IPS-20b (cell line): Measurements from ENCODE around the gene PIGP.
"Not testable (repeated sequence)": the region's sequence is repeated elsewhere in the genome, so short reads cannot be mapped to it uniquely, and the experiment has no call there.

Experiments
- H3K27ac ChIP-seq: one replicate; pipeline ENCODE4 v1.5.1; 2013; ENCODE audit warnings: low read length
- H3K27me3 ChIP-seq: 2 replicates; pipeline ENCODE4 v1.6.1; 2013; ENCODE audit warnings: mild to moderate bottlenecking, low read length, inconsistent platforms; ENCODE audit not compliant: insufficient read depth
- H3K36me3 ChIP-seq: 2 replicates; pipeline ENCODE4 v1.6.1; 2013; ENCODE audit warnings: low read depth, mild to moderate bottlenecking, inconsistent platforms, low read length, moderate library complexity; ENCODE audit not compliant: insufficient read depth
- H3K4me1 ChIP-seq: 2 replicates; pipeline ENCODE4 v1.6.1; 2013; ENCODE audit warnings: mild to moderate bottlenecking, control low read depth, inconsistent platforms, low read length, moderate library complexity; ENCODE audit not compliant: insufficient read depth
- H3K4me3 ChIP-seq: 2 replicates; pipeline ENCODE4 v1.5.1; 2013; ENCODE audit warnings: mild to moderate bottlenecking, low read length, inconsistent platforms
- H3K9ac ChIP-seq: 2 replicates; pipeline ENCODE4 v1.6.1; 2013; ENCODE audit warnings: low read depth, mild to moderate bottlenecking, inconsistent platforms, low read length, moderate library complexity
- H3K9me3 ChIP-seq: 2 replicates; pipeline ENCODE4 v1.6.1; 2013; ENCODE audit warnings: mild to moderate bottlenecking, low read depth, low read length, inconsistent platforms; ENCODE audit not compliant: insufficient read depth

The PIGP gene

DNA sequence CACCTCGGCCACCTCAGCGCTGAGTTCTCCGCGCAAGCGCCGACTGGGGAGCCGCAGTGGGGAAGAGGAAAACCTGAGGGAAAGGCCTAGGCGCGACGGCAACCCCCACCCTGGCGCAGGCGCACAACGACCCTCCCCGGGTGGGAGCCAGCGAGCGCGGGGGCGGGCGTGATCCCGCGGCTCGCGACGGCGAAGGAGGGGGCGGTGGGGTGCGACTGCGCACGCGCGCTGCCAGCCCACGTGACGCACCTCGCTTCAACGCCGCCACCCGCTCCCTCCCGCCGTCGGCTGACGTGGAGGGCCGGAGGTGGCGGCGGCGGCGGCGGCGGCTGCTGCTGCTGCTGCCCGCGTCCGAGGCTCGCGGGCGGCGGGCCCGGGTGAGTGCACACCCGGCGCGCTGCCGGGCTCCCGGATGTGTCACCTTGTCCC lies at the start of gene PIGP, which contains the start of gene TTC3:
Gene PIGP (minus strand): TSS at position 84 of the 429 bp plus-strand sequence. CDS start 556 bp downstream, outside the sequence.
Gene TTC3 (plus strand): TSS at position 267 of the 429 bp plus-strand sequence. CDS start 14,004 bp downstream, outside the sequence.
- H3K9me3 ChIP-seq: no peaks in the 10 kb centered on the region
- peak within 1 kb of the TSS; percentile 79 for H3K4me3 ChIP-seq
- peak within 1 kb of the TSS; percentile 86 for H3K9ac ChIP-seq
- peaks cover 13% of the 10 kb centered on the region; the same call in 1 of the 2 replicates for H3K4me1 ChIP-seq
- peaks cover 33% of the 10 kb centered on the region for H3K27me3 ChIP-seq
- peak within 1 kb of the TSS; percentile 88 for H3K27ac ChIP-seq
- no peaks in the 10 kb centered on the region for H3K36me3 ChIP-seq

DNA sequence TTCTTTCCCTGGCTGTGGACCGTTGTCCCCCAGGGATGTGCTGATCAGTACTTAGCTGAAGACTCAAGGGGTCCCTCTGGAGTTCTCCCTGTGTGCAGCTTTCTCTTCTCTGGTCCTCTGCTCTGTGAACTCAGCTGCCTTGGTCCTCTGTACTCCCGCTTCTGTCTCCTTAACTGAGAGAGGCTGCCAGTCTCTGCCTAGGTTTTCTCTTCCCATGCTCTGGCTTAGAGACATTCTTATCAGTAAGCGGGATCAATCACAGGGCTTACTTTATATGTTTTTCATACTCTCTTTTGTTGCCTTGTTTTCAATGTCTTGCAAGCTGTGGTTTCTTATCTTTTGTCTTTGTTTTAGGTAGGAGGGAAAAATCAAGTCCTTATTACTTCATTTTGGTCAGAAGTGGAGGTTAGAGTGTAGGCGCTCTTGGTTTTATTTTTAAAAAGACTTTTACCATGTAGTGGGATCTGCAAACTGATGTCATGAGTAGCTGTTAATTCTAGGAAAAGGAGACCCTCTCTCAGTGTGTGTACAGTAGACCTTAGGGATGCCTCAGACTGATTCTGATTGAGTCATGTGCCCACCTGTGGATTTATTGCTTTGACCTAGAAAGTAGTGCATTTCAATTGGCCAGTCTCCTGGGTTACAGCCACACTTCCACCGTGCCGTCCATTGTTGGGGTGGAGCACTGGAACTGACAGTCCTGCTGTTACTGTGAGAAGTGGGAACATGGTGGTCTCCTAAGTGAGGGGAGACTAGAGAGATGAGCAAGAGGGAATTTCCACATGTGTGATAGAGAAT lies 46.7 kb upstream of the PIGP start:
- no peaks in the 10 kb centered on the region for H3K36me3 ChIP-seq

DNA sequence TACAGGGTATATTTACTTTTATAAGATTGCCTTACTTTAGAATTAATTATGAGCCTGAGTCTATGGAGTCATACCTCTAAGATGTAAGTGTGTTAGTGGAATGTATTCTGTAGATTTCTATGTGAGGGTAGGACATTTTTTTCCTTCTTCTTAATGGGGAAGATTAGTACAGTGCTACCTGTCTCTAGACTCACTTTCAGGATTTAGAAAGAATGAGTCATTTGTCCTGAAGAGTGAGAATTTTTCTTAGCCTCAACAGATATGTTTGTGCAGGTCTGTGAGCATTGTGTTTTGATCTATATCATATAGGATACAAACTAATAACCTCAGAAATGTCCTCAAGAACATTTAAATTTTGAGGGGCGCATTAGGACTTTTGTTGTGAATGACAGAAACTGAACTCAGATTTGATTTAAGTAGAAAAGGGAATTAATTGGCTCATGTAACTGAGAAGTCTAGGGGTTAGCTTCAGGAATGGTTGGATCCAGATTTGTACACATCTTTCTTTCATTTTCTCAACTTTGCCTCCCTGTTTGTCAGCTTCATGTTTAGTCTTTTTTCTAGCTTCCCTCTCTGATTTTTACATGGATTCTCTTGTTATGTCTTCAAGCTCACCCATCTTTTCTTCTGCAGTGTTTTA lies 45.4 kb upstream of the PIGP start:
- Histone ChIP-seq H3K9ac (no peak overlapping the region), H3K4me1 (no peaks in the 10 kb centered on the region), H3K9me3 (no peaks in the 10 kb centered on the region), H3K27me3 (no peaks in the 10 kb centered on the region), H3K4me3 (no peak overlapping the region), H3K36me3 (no peaks in the 10 kb centered on the region), H3K27ac (no peak overlapping the region)

More for the DNA sequence above, 46.7 kb upstream of the PIGP start:
- Histone ChIP-seq H3K9ac (no peak overlapping the region), H3K9me3 (no peaks in the 10 kb centered on the region), H3K27me3 (no peaks in the 10 kb centered on the region), H3K4me3 (no peak overlapping the region), H3K4me1 (no peaks in the 10 kb centered on the region), H3K27ac (no peak overlapping the region)

DNA sequence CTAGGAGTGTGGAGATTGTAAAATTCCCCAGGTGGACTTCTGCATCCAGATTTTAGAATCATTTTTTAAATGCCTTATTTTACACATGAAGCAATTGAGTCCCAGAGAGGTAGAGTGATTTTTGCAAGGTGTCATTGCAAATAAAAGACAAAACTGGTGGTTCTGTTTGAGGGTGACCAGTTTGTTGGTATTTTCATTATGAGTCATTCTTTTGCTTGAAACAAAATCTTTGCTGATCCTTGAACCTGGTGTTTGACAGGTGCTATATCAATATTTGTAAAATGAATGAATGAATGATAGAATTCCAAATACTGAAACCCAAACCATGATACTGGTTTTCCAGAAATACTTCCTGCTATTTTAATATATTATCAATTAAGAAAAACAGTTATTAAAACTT lies 44.3 kb upstream of the PIGP start:
- Histone ChIP-seq H3K4me1 (no peaks in the 10 kb centered on the region), H3K4me3 (no peak overlapping the region), H3K27ac (no peak overlapping the region), H3K9ac (no peak overlapping the region), H3K36me3 (no peaks in the 10 kb centered on the region), H3K27me3 (no peaks in the 10 kb centered on the region), H3K9me3 (no peaks in the 10 kb centered on the region)

DNA sequence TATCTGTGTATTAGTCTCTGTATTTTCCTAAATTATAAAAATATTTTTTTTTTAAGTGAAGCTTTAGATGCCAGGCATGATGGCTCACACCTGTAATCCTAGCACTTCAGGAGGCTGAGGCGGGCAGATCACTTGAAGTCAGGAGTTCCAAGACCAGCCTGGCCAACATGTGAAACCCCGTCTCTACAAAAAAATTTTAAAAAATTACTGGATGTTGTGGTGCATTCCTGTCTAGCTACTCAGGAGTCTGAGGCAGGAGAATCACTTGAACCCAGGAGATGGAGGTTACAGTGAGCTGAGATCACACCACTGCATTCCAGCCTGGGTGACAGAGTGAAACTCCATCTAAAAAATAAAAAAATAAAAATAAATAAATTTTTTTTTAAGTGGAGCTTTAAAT lies 43.6 kb upstream of the PIGP start:
- not testable (repeated sequence) for H3K36me3 ChIP-seq, H3K27me3 ChIP-seq, H3K27ac ChIP-seq, H3K9ac ChIP-seq, H3K4me3 ChIP-seq, H3K4me1 ChIP-seq, H3K9me3 ChIP-seq

DNA sequence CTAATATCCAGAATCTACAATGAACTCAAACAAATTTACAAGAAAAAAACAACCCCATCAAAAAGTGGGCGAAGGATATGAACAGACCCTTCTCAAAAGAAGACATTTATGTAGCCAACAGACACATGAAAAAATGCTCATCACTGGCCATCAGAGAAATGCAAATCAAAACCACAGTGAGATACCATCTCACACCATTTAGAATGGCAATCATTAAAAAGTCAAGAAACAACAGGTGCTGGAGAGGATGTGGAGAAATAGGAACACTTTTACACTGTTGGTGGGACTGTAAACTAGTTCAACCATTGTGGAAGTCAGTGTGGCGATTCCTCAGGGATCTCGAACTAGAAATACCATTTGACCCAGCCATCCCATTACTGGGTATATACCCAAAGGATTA lies 41.4 kb upstream of the PIGP start:
- H3K9me3 ChIP-seq, H3K27me3 ChIP-seq, H3K4me3 ChIP-seq, H3K4me1 ChIP-seq, H3K27ac ChIP-seq, H3K36me3 ChIP-seq, H3K9ac ChIP-seq: not testable (repeated sequence)

DNA sequence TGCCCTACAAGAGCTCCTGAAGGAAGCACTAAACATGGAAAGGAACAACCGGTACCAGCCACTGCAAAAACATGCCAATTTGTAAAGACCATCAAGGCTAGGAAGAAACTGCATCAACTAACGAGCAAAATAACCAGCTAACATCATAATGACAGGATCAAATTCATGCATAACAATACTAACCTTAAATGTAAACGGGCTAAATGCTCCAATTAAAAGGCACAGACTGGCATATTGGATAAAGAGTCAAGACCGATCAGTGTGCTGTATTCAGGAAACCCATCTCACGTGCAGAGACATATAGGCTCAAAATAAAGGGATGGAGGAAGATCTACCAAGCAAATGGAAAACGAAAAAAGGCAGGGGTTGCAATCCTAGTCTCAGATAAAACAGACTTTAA lies 38.2 kb upstream of the PIGP start:
- not testable (repeated sequence) for H3K27me3 ChIP-seq, H3K27ac ChIP-seq, H3K9ac ChIP-seq, H3K4me1 ChIP-seq, H3K36me3 ChIP-seq, H3K4me3 ChIP-seq
- peaks cover 14% of the 10 kb centered on the region for H3K9me3 ChIP-seq

DNA sequence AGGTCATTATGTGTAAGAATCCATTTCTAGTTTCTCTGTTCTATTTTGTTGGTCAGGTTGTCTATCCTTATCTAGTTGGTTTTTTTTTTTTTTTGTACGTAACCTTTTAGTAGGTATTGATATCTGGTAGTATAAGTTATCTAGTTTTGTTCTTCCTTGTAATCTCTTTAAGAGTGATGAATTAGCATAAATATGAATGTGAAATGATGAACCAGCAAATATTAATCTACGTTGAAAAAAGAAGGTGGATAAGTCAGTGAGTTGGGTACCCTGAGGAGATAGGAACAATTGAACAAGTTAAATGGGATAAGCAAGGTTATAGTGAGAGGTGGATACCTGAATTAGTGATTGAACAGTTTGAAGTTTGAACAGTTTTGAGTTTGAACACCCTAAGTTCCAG lies 34.1 kb upstream of the PIGP start:
- H3K27ac ChIP-seq: no peak overlapping the region
- H3K9ac ChIP-seq: no peak overlapping the region
- H3K27me3 ChIP-seq: no peaks in the 10 kb centered on the region
- no peak overlapping the region for H3K4me3 ChIP-seq
- H3K4me1 ChIP-seq: no peaks in the 10 kb centered on the region
- peaks cover 14% of the 10 kb centered on the region for H3K9me3 ChIP-seq
- H3K36me3 ChIP-seq: peaks cover 8% of the 10 kb centered on the region

DNA sequence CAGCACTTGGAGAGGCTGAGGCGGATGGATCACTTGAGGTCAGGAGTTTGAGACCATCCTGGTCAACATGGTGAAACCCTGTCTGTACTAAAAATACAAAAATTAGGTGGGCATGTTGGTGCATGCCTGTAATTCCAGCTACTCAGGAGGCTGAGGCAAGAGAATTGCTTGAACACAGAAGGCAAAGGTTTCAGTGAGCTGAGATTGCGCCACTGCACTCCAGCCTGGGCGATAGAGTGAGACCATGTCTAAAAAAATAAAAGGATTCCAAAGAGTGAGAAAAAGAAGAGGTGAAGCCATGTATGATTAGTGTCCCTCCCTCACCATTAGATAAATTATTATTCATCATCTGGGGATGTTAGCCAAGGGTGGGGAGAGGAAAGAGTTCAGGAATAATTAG lies 29.9 kb upstream of the PIGP start:
- not testable (repeated sequence) for H3K4me3 ChIP-seq, H3K27ac ChIP-seq, H3K27me3 ChIP-seq, H3K4me1 ChIP-seq, H3K9ac ChIP-seq, H3K9me3 ChIP-seq
- peaks cover 17% of the 10 kb centered on the region for H3K36me3 ChIP-seq

DNA sequence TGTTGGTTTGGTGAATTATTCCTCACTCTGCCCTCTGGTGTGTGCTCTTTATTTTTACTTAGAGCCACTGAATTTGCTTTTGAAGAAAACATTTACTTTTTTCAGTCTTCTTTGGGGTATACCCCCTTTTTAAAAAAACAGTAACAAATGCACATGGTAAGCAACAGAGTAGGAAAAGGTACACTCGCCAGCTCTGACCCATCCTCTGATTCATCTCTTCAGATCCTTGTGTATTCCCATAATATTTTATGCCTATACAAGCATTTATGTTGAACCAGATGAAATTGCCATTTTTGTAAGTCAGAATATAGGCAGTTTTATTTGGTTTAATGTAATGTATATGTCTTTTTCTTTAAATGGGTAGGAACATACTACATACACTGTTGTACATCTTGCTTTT lies 28.5 kb upstream of the PIGP start:
- no peak overlapping the region for H3K4me3 ChIP-seq
- H3K27ac ChIP-seq: no peak overlapping the region
- no peak overlapping the region for H3K9ac ChIP-seq
- no peaks in the 10 kb centered on the region for H3K9me3 ChIP-seq
- H3K4me1 ChIP-seq: no peaks in the 10 kb centered on the region
- no peaks in the 10 kb centered on the region for H3K27me3 ChIP-seq
- peaks cover 20% of the 10 kb centered on the region for H3K36me3 ChIP-seq

DNA sequence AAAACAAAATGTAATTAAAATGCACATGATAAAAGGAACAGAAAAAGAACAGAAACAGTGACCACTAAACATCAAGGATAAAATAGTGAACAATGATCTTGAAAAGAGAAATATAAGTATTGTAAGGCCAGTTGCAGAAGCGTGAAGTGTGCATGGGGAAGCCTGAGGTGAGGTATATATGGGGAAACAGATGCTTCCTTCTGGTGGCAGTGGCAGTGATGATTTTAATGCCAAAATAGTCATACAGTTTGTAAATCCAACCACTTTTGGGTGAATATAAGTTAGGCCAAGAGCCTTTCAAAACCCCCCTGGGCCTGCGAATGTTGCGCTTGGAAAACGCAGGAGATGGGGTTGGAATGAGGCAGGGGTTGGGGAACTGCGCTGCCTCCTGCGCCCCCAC lies 27.4 kb upstream of the PIGP start:
- Histone ChIP-seq H3K4me1 (no peaks in the 10 kb centered on the region), H3K9me3 (no peaks in the 10 kb centered on the region), H3K36me3 (peaks cover 20% of the 10 kb centered on the region)

DNA sequence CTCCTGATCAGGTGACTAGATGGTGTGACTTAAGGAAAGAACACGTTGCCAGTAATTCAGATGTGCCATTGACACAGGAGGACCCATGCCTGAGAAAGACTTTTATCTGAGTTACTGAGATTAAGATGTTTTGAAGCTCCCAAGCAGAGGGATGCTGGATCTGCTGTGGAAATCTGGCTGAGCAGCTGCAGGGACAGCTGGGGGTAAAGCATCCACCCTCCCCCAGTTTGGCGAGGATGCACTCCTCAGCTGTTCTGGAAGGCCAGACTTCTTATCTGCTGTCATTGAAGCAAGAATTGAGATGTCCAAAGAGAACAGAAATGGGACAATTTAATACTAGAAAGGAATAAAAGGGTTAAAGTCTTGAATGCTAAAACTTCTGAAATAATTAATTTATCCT lies 25.9 kb upstream of the PIGP start:
- Histone ChIP-seq H3K9ac (no peak overlapping the region), H3K27me3 (no peaks in the 10 kb centered on the region), H3K36me3 (peaks cover 20% of the 10 kb centered on the region), H3K27ac (no peak overlapping the region), H3K9me3 (no peaks in the 10 kb centered on the region), H3K4me3 (no peak overlapping the region), H3K4me1 (no peaks in the 10 kb centered on the region)

More for the DNA sequence above, 27.4 kb upstream of the PIGP start:
- no peak overlapping the region for H3K9ac ChIP-seq
- H3K27me3 ChIP-seq: no peaks in the 10 kb centered on the region
- H3K27ac ChIP-seq: no peak overlapping the region
- no peak overlapping the region for H3K4me3 ChIP-seq
